HFFc6 (cell line): ENCODE measurements around the gene ADCY4. TPM values are rescaled to one million over a fixed set of nuclear protein-coding genes. Genes with fewer than 3 reads are reported as not detected.
A peak's percentile ranks its signal among the peaks of the same experiment; 100 is the strongest.

Experiments
- DNase-seq: peaks from one replicate; pipeline ENCODE4 v3.0.0-alpha.2; 2018
- H3K27ac Mint-ChIP-seq: 2 replicates; pipeline ENCODE4 v1.8.0; 2020; ENCODE audit warnings: mild to moderate bottlenecking, mixed read lengths
- H3K27me3 Mint-ChIP-seq: 2 replicates; pipeline ENCODE4 v1.8.0; 2021; ENCODE audit warnings: mild to moderate bottlenecking, moderate library complexity, mixed read lengths; ENCODE audit not compliant: insufficient read depth
- H3K36me3 Mint-ChIP-seq: 2 replicates; pipeline ENCODE4 v1.8.0; 2021; ENCODE audit warnings: low read depth, mixed read lengths
- H3K4me1 Mint-ChIP-seq: 2 replicates; pipeline ENCODE4 v1.8.0; 2020; ENCODE audit warnings: low read depth, mixed read lengths
- H3K4me3 Mint-ChIP-seq: 2 replicates; pipeline ENCODE4 v1.8.0; 2020; ENCODE audit warnings: mild to moderate bottlenecking, moderate library complexity, mixed read lengths
- H3K9me3 Mint-ChIP-seq: 2 replicates; pipeline ENCODE4 v1.8.0; 2020; ENCODE audit warnings: mild to moderate bottlenecking, mixed read lengths
- CTCF ChIP-seq: fragments of 200-600 bp; sonication (generic); IDR thresholded peaks from 2 replicates; pipeline ENCODE4 v1.5.0; 2021; ENCODE audit warnings: antibody characterized with exemption, mild to moderate bottlenecking
- total RNA-seq, 6 experiments: library from RNA; stranded (reverse); fragmentation: NEBNext Ultra II Directional; extraction: Animal tissue kit (Norgen Biotek cat#: 25700); gene quantifications; 2 replicates in 1 of 6; 3 replicates in 5 of 6; pipeline ENCODE4 v1.2.3, GENCODE V29; 2021

ADCY4 gene
- total RNA-seq, 6 experiments from 2014 or later, result 0.25 to 0.41 (median 0.34) TPM; not detected in 3

GRCh38 chr14:24282736-24283135, 52.1 kb downstream of the ADCY4 start:
- no peak overlapping the region for H3K4me3 Mint-ChIP-seq
- H3K9me3 Mint-ChIP-seq, result no peaks in the 10 kb centered on the region
- no peaks in the 10 kb centered on the region; the same call in 1 of the 2 replicates for H3K27me3 Mint-ChIP-seq
- TF ChIP-seq CTCF, result no peak
- no peak for DNase-seq
- H3K4me1 Mint-ChIP-seq, result peaks cover 31% of the 10 kb centered on the region
- H3K27ac Mint-ChIP-seq, result no peak overlapping the region
- H3K36me3 Mint-ChIP-seq, result no peaks in the 10 kb centered on the region

GRCh38 chr14:24281636-24282035, 53.2 kb downstream of the ADCY4 start:
- TF ChIP-seq CTCF, result no peak
- Mint-ChIP-seq H3K27me3 (no peaks in the 10 kb centered on the region; the same call in 1 of the 2 replicates), H3K36me3 (no peaks in the 10 kb centered on the region)

GRCh38 chr14:24280797-24281460, 53.9 kb downstream of the ADCY4 start:
- no peak for DNase-seq
- H3K36me3 Mint-ChIP-seq, result no peaks in the 10 kb centered on the region
- no peaks in the 10 kb centered on the region; the same call in 1 of the 2 replicates for H3K27me3 Mint-ChIP-seq
- H3K4me1 Mint-ChIP-seq, result peaks cover 31% of the 10 kb centered on the region
- H3K4me3 Mint-ChIP-seq, result no peak overlapping the region
- no peak overlapping the region for H3K27ac Mint-ChIP-seq
- H3K9me3 Mint-ChIP-seq, result no peaks in the 10 kb centered on the region
- TF ChIP-seq CTCF, result no peak

More at GRCh38 chr14:24281636-24282035, 53.2 kb downstream of the ADCY4 start:
- H3K9me3 Mint-ChIP-seq, result no peaks in the 10 kb centered on the region
- H3K27ac Mint-ChIP-seq, result no peak overlapping the region
- DNase-seq, result no peak
- no peak overlapping the region for H3K4me3 Mint-ChIP-seq
- H3K4me1 Mint-ChIP-seq, result peaks cover 31% of the 10 kb centered on the region

GRCh38 chr14:24279301-24280186, 55.3 kb downstream of the ADCY4 start:
- H3K36me3 Mint-ChIP-seq, result no peaks in the 10 kb centered on the region
- no peaks in the 10 kb centered on the region; the same call in 1 of the 2 replicates for H3K27me3 Mint-ChIP-seq
- no peaks in the 10 kb centered on the region for H3K9me3 Mint-ChIP-seq
- H3K27ac Mint-ChIP-seq, result peak overlapping the region; percentile 54
- DNase-seq, result no peak
- TF ChIP-seq CTCF, result peak; percentile 62
- H3K4me3 Mint-ChIP-seq, result no peak overlapping the region
- peaks cover 26% of the 10 kb centered on the region for H3K4me1 Mint-ChIP-seq

GRCh38 chr14:24278424-24278823, 56.4 kb downstream of the ADCY4 start:
- Mint-ChIP-seq H3K9me3 (no peaks in the 10 kb centered on the region), H3K36me3 (no peaks in the 10 kb centered on the region), H3K4me1 (peaks cover 36% of the 10 kb centered on the region), H3K27ac (no peak overlapping the region), H3K4me3 (no peak overlapping the region), H3K27me3 (no peaks in the 10 kb centered on the region; the same call in 1 of the 2 replicates)
- DNase-seq, result no peak
- TF ChIP-seq CTCF, result no peak
